Dermis lymphatic vessel endothelial cell (primary cell): ENCODE measurements around the gene CSNK2A2. TPM values are rescaled to one million over a fixed set of nuclear protein-coding genes. Genes with fewer than 3 reads are reported as not detected.

Experiments
- total RNA-seq: library from RNA; depleted of rRNA; stranded (reverse); fragments of >200 nt; gene quantifications from 2 replicates; pipeline ENCODE4 v1.2.1, GENCODE V29; 2014

Gene CSNK2A2
- 27.5 and 30.6 TPM in 2 replicates for total RNA-seq

DNA sequence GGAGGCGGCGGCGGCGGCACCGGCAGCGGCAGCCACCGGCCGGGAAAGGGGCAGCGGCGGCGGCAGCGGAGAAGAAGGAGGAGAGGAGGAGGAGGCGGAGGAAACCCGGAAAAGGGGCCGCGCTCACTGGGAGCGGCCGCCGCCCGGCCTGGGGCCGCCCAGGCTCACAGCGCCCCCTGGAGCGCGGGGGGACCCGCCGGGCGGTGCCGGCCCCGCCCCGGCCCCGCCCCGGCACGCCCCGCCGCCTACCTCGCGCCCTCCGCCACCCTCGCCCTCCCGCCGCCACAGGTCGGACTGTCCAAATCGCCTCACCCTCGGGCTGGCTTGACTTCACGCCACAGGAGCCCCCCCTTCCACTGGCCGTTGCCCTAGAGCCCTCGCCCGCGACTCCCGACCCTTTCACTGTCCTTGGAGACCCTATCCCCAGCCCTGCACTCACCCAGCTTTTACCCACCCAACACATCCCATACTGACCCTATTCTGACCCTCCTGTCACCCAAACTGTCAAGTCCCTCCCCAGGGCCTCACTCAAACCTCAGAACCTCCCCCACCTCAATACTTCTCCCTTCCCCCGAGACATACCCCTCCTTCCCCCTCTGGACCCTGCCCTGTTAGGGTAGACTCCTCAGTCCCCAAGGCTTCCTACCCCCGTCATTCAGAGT lies at the start of gene CSNK2A2:
CSNK2A2 (minus strand) TSS at position 85 of the 662 bp plus-strand sequence. CDS start 370 bp downstream, outside the sequence.

DNA sequence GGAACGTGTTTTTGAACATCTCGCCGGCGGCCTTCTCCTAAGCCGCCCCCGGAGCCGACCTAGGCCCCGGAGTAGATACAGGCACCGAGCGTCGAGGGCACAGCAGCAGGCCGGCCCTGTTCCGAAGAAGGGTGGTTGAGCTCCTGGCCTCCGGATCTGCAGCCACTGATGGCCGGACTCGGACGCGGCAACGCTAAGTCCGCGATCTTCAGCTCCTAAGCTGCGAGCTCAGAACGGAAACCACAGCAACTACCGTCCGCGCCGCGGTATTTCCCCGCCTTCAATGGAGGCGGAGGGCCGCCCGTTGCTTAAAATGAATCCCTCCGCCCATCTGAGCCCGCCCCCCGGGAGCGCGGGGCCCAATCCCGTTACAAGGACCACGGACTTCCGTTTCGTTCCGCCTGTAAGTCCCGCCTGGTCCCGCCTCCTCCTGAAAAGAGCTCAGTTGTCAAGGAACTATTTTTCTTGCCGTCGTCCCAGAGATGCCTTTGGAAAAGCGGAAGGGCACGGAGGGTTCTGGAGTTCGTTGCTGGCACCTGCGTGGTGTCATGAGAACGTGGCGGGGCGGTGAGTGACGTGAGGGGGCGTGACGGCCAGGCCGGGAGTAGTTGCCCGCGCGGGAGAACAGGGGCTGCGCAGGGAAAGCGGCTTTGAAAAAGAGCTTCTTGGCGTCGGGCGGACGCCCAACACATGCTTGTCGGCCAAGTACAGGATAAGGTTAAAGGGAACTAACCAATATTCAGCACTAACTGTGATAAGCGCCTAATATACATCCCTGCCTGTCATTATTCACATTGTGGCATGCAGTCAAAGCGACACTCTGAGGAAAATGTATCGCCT lies 68.6 kb downstream of the CSNK2A2 start, which contains the start of gene CFAP20:
CFAP20 (minus strand) TSS at position 285 of the 840 bp plus-strand sequence; CDS start at position 19, 266 bp downstream.

Other genes starting within 250 kb of the CSNK2A2 start
- not detected in 2 replicates for gene CNGB1, start 227.0 kb downstream of the CSNK2A2 start, total RNA-seq
- 2.1 and 2.3 TPM in 2 replicates for gene ZNF319, start 197.4 kb downstream of the CSNK2A2 start, total RNA-seq
- 24.6 and 25.1 TPM in 2 replicates for gene USB1, start 196.7 kb downstream of the CSNK2A2 start, total RNA-seq
- gene MMP15, start 172.4 kb downstream of the CSNK2A2 start, total RNA-seq, result 3.8 and 5.6 TPM in 2 replicates
- 41.8 and 47.0 TPM in 2 replicates for gene CFAP20, start 68.7 kb downstream of the CSNK2A2 start, total RNA-seq
- not detected in 2 replicates for gene PRSS54, start 96.9 kb upstream of the CSNK2A2 start, total RNA-seq
- gene GINS3, start 194.4 kb upstream of the CSNK2A2 start, total RNA-seq, result 5.4 and 6.5 TPM in 2 replicates